ENCODE results near the gene PSMD12.

- TF ChIP-seq FOXM1 (IDR thresholded peaks at IDR 0.05; ENCODE audit: borderline replicate concordance) (no peak), SP1 (IDR thresholded peaks at IDR 0.05) (no peak), FOXA1 (IDR thresholded peaks at IDR 0.05) (no peak), SUZ12 (IDR thresholded peaks at IDR 0.05) (no peak), NFRKB (IDR thresholded peaks at IDR 0.05) (no peak), ELF4 (IDR thresholded peaks at IDR 0.05) (no peak), PKNOX1 (IDR thresholded peaks at IDR 0.05) (no peak), TARDBP (IDR thresholded peaks at IDR 0.05) (no peak), ARNT (IDR thresholded peaks at IDR 0.05) (no peak)
Observed at GRCh38 chr17:67414559-67414958, 48.2 kb upstream of the PSMD12 start.
